Prostate gland (tissue), 2 donors: ENCODE results near the gene TLR2. TPM values are rescaled to one million over a fixed set of nuclear protein-coding genes. Genes with fewer than 3 reads are reported as not detected.

Experiments used
- DNase-seq: peaks from one replicate; pipeline ENCODE4 v3.0.0-alpha.2; 2019; ENCODE audit warnings: low spot score
- H3K27ac ChIP-seq, 2 donors: fragments of 200-600 bp; sonication (generic); 2 replicates each; pipeline ENCODE4 v1.5.1; 2017 to 2019
- H3K27me3 ChIP-seq: fragments of 200-600 bp; sonication (generic); replicated peaks from 2 replicates; pipeline ENCODE4 v1.5.1; 2019; ENCODE audit not compliant: insufficient read depth
- H3K36me3 ChIP-seq, 2 donors: fragments of 200-600 bp; sonication (generic); 1 replicate in 1 of 2; 2 replicates in 1 of 2; pipeline versions ENCODE4 v1.5.1 to v1.8.1; 2017 to 2019
- H3K4me1 ChIP-seq: fragments of 200-600 bp; sonication (generic); replicated peaks from 2 replicates; pipeline ENCODE4 v1.5.1; 2019
- H3K4me3 ChIP-seq, 2 donors: fragments of 200-600 bp; sonication (generic); 2 replicates each; pipeline ENCODE4 v1.5.1; 2017 to 2019
- H3K9me3 ChIP-seq: fragments of 200-600 bp; sonication (generic); 2 replicates; pipeline ENCODE4 v1.5.1; 2017
- CTCF ChIP-seq, 4 experiments: fragments of 200-600 bp in 2 of 4; fragments of 450-650 bp in 2 of 4; sonication (generic) in 2 of 4; IDR thresholded peaks; 1 replicate in 3 of 4; 2 replicates in 1 of 4; pipeline ENCODE4 v1.5.1; 2016 to 2019; ENCODE audit warnings: antibody characterized with exemption in 4 of 4, mild to moderate bottlenecking in 2 of 4, moderate library complexity in 2 of 4
- POLR2A ChIP-seq: fragments of 450-650 bp; IDR thresholded peaks from one replicate; pipeline ENCODE4 v1.6.1; 2016; ENCODE audit warnings: antibody characterized with exemption, mild to moderate bottlenecking
- POLR2AphosphoS5 ChIP-seq: sonication (generic); formaldehyde crosslinking; IDR thresholded peaks from one replicate; pipeline ENCODE4 v1.6.1; 2017; ENCODE audit warnings: antibody characterized with exemption
- WGBS: methylation state at CpG from one replicate; pipeline ENCODE4 v1.1.5; 2018; 5-methylcytosine and 5-hydroxymethylcytosine counted together
- intact Hi-C: fragments of 100-400 bp; cut with DNase I; formaldehyde crosslinking; loops from one replicate; pipeline ENCODE4 v1.14.2; 2022
- total RNA-seq, 2 donors: library from RNA; depleted of rRNA; stranded (reverse); fragments of >200 nt; gene quantifications; one replicate each; pipeline ENCODE4 v1.1.0, GENCODE V29; 2016

Gene TLR2
- total RNA-seq, 2 donors from 2014 or later, result 5.5 to 8.9 TPM

- Histone ChIP-seq H3K4me1 (no peaks in the 10 kb centered on the region), H3K27ac (no peak overlapping the region), H3K9me3 (no peaks in the 10 kb centered on the region), H3K4me3 (no peak overlapping the region), H3K27me3 (no peaks in the 10 kb centered on the region), H3K36me3 (no peaks in the 10 kb centered on the region)
- no peak for DNase-seq
- intact Hi-C loops, result loop anchor here (5.0 kb wide), 1 partner anchor 306 kb away; the partner anchor contains the start of gene MND1
- TF ChIP-seq POLR2AphosphoS5, result no peak
- TF ChIP-seq POLR2A, result no peak
- TF ChIP-seq CTCF (IDR thresholded peaks at IDR 0.05), result no peak
- WGBS, result 62% methylated on average over 4 of the region's 4 CpGs
These were observed 36.1 kb upstream of the TLR2 start for GRCh38 chr4:153647975-153648374.

DNA sequence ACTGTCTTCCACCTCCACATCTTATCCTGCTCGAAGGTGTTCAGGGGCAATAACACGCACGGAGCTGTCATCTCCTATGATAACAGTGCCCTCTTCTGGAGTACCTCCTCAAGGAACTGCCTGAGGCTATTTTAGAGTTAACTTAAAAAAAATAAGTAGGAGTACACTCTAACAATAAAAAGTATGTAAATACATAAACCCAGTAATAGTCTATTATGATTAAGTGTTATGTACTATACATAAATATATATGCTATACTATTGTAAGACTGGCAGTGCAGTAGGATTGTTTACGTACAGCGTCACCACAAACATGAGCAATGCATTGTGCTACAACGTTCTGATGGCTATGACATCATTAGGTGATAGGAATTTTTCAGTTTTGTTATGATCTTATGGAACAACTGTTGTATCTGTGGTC lies 34.5 kb upstream of the TLR2 start:
- H3K27ac ChIP-seq, result no peak overlapping the region
- WGBS, result 43% methylated on average over 6 of the region's 6 CpGs
- no peaks in the 10 kb centered on the region for H3K27me3 ChIP-seq
- no peak overlapping the region for H3K4me3 ChIP-seq
- intact Hi-C loops, result loop anchor here (5.0 kb wide), 1 partner anchor 307 kb away; the partner anchor contains the start of gene MND1
- TF ChIP-seq POLR2A (no peak), POLR2AphosphoS5 (no peak), CTCF (IDR thresholded peaks at IDR 0.05) (no peak)
- H3K36me3 ChIP-seq, result no peaks in the 10 kb centered on the region
- no peak for DNase-seq
- H3K4me1 ChIP-seq, result no peaks in the 10 kb centered on the region
- no peaks in the 10 kb centered on the region for H3K9me3 ChIP-seq

GRCh38 chr4:153651116-153651515 lies 33.0 kb upstream of the TLR2 start:
- Histone ChIP-seq H3K27ac (no peak overlapping the region), H3K4me3 (no peak overlapping the region), H3K9me3 (no peaks in the 10 kb centered on the region), H3K27me3 (no peaks in the 10 kb centered on the region), H3K4me1 (no peaks in the 10 kb centered on the region), H3K36me3 (no peaks in the 10 kb centered on the region)
- WGBS, result 66% methylated on average over 3 of the region's 3 CpGs
- TF ChIP-seq POLR2AphosphoS5 (no peak), CTCF (IDR thresholded peaks at IDR 0.05) (no peak), POLR2A (no peak)
- DNase-seq, result no peak
- intact Hi-C loops, result no loop called here

DNA sequence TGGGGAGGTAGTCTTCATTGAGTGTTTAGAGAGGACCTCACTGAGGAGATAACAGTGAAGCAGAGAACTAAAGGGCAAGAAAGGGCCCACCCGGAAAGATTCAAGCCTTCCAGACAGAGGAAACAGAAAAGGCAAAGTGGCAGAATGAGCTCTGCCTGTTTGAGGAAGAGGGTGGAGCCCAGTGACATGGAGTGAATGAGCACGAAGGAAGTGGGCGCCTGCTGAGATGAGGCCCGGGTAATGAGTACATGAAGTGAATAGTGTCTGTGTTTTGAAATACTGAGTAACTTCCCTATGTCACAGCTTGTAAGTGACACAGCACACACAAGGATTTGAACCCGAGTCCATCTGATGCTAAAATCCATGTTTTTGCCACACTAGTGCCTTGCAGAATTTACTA lies 32.5 kb upstream of the TLR2 start:
- intact Hi-C loops, result no loop called here
- H3K36me3 ChIP-seq, result no peaks in the 10 kb centered on the region
- WGBS, result 69% methylated on average over 5 of the region's 5 CpGs
- no peak for DNase-seq
- TF ChIP-seq POLR2A, result no peak
- no peak for TF ChIP-seq POLR2AphosphoS5
- TF ChIP-seq CTCF (IDR thresholded peaks at IDR 0.05), result no peak
- H3K4me1 ChIP-seq, result no peaks in the 10 kb centered on the region
- H3K9me3 ChIP-seq, result no peaks in the 10 kb centered on the region
- H3K27ac ChIP-seq, result no peak overlapping the region
- H3K4me3 ChIP-seq, result no peak overlapping the region
- no peaks in the 10 kb centered on the region for H3K27me3 ChIP-seq

- H3K9me3 ChIP-seq, result no peaks in the 10 kb centered on the region
- WGBS, result 63% methylated on average over 11 of the region's 11 CpGs
- DNase-seq, result no peak
- no peaks in the 10 kb centered on the region for H3K36me3 ChIP-seq
- H3K27me3 ChIP-seq, result no peaks in the 10 kb centered on the region
- intact Hi-C loops, result no loop called here
- TF ChIP-seq POLR2AphosphoS5, result no peak
- no peak for TF ChIP-seq POLR2A
- H3K27ac ChIP-seq, result no peak overlapping the region
- H3K4me1 ChIP-seq, result no peaks in the 10 kb centered on the region
- no peak overlapping the region for H3K4me3 ChIP-seq
These were observed 31.9 kb upstream of the TLR2 start for GRCh38 chr4:153652051-153652784.
